HEK293 (cell line): ENCODE results near the gene CCDC69.
A peak's percentile ranks its signal among the peaks of the same experiment; 100 is the strongest.

ENCODE experiments used
- CTCF ChIA-PET: fragments of 350-600 bp; formaldehyde crosslinking; extraction: SDS; loops from one replicate; lab custom pipeline; 2021; ENCODE audit warnings: antibody characterized with exemption; lab: Yijun Ruan, JAX
- POLR2A ChIA-PET: fragments of 300-600 bp; formaldehyde crosslinking; extraction: SDS; loops from one replicate; lab custom pipeline; 2020; ENCODE audit warnings: antibody characterized with exemption, inconsistent platforms; lab: Yijun Ruan, JAX
- H3K27ac ChIP-seq: fragments of 200-500 bp; sonication (Bioruptor generic); 2 replicates; pipeline ENCODE4 v1.5.1; 2014; ENCODE audit warnings: low read depth, low read length, control low read depth, inconsistent platforms; ENCODE audit errors: extremely low read depth
- H3K36me3 ChIP-seq, 2 experiments: fragments of 200-500 bp in 1 of 2; sonication (Bioruptor generic) in 1 of 2; 1 replicate in 1 of 2; 2 replicates in 1 of 2; pipeline ENCODE4 v1.5.1; 2014 to 2017; ENCODE audit warnings: inconsistent platforms in 2 of 2, low read length in 2 of 2; ENCODE audit not compliant: control insufficient read depth in 2 of 2, insufficient read depth in 1 of 2
- H3K4me1 ChIP-seq: fragments of 200-500 bp; sonication (Bioruptor generic); 2 replicates; pipeline ENCODE4 v1.5.1; 2014; ENCODE audit warnings: mild to moderate bottlenecking, low read length, inconsistent platforms; ENCODE audit not compliant: control insufficient read depth, insufficient read depth
- H3K4me3 ChIP-seq: 2 replicates; pipeline ENCODE4 v1.5.1; 2011; ENCODE audit warnings: low read depth, mild to moderate bottlenecking, control low read depth, low read length, moderate library complexity
- H3K9me3 ChIP-seq: fragments of 200-500 bp; sonication (Bioruptor generic); 2 replicates; pipeline ENCODE4 v1.5.1; 2014; ENCODE audit warnings: low read depth, low read length, inconsistent platforms; ENCODE audit not compliant: control insufficient read depth, insufficient read depth
- GLI2 ChIP-seq: fragments of 450-650 bp; formaldehyde crosslinking; IDR thresholded peaks from 2 replicates; pipeline ENCODE4; 2017; ENCODE audit warnings: missing biosample characterization, missing genetic modification characterization, low read depth, borderline replicate concordance
- IKZF3 ChIP-seq: fragments of 450-650 bp; IDR thresholded peaks from 2 replicates; pipeline ENCODE4 v1.5.0; 2018; ENCODE audit warnings: missing biosample characterization, mild to moderate bottlenecking, missing genetic modification characterization, moderate library complexity
- KLF10 ChIP-seq: fragments of 450-650 bp; IDR thresholded peaks from 2 replicates; pipeline ENCODE4 v1.5.1; 2018; ENCODE audit warnings: missing biosample characterization, mild to moderate bottlenecking, missing genetic modification characterization
- SCRT2 ChIP-seq: fragments of 450-650 bp; formaldehyde crosslinking; IDR thresholded peaks from 2 replicates; pipeline ENCODE4 v1.5.1; 2016; ENCODE audit warnings: missing biosample characterization, missing genetic modification characterization
- SP3 ChIP-seq: fragments of 450-650 bp; formaldehyde crosslinking; IDR thresholded peaks from 2 replicates; pipeline ENCODE4 v1.5.1; 2016; ENCODE audit warnings: missing biosample characterization, missing genetic modification characterization
- TCF7L2 ChIP-seq: IDR thresholded peaks from 2 replicates; pipeline ENCODE4 v1.6.1; 2011; ENCODE audit warnings: low read depth, mild to moderate bottlenecking, inconsistent platforms, low read length, moderate library complexity, borderline replicate concordance
- ZEB2 ChIP-seq: fragments of 450-650 bp; formaldehyde crosslinking; IDR thresholded peaks from 2 replicates; pipeline ENCODE4 v1.5.1; 2016; ENCODE audit warnings: missing biosample characterization, missing genetic modification characterization
- ZFP69B ChIP-seq: fragments of 450-650 bp; formaldehyde crosslinking; IDR thresholded peaks from 2 replicates; pipeline ENCODE4 v1.5.1; 2016; ENCODE audit warnings: missing biosample characterization, missing genetic modification characterization
- ZIC2 ChIP-seq: fragments of 450-650 bp; formaldehyde crosslinking; IDR thresholded peaks from 2 replicates; pipeline ENCODE4 v1.5.1; 2016; ENCODE audit warnings: missing biosample characterization, missing genetic modification characterization
- ZNF132 ChIP-seq: fragments of 450-650 bp; formaldehyde crosslinking; IDR thresholded peaks from 2 replicates; pipeline ENCODE4 v1.5.1; 2017; ENCODE audit warnings: missing biosample characterization, missing genetic modification characterization, borderline replicate concordance
- ZNF133 ChIP-seq: fragments of 450-650 bp; formaldehyde crosslinking; IDR thresholded peaks from 2 replicates; pipeline ENCODE4 v1.5.1; 2016; ENCODE audit warnings: missing biosample characterization, missing genetic modification characterization
- ZNF138 ChIP-seq: fragments of 450-650 bp; formaldehyde crosslinking; IDR thresholded peaks from 2 replicates; pipeline ENCODE4 v1.5.1; 2016; ENCODE audit warnings: missing biosample characterization, missing genetic modification characterization, borderline replicate concordance
- ZNF16 ChIP-seq: fragments of 450-650 bp; formaldehyde crosslinking; IDR thresholded peaks from 2 replicates; pipeline ENCODE4 v1.5.1; 2016; ENCODE audit warnings: low read depth, missing biosample characterization, missing genetic modification characterization
- ZNF2 ChIP-seq: fragments of 450-650 bp; formaldehyde crosslinking; IDR thresholded peaks from 2 replicates; pipeline ENCODE4 v1.5.1; 2016; ENCODE audit warnings: missing biosample characterization, missing genetic modification characterization
- ZNF214 ChIP-seq: fragments of 450-650 bp; formaldehyde crosslinking; IDR thresholded peaks from 2 replicates; pipeline ENCODE4 v1.5.1; 2017; ENCODE audit warnings: missing biosample characterization, mild to moderate bottlenecking, missing genetic modification characterization, borderline replicate concordance
- ZNF341 ChIP-seq: fragments of 450-650 bp; formaldehyde crosslinking; IDR thresholded peaks from 2 replicates; pipeline ENCODE4; 2016; ENCODE audit warnings: low read depth, missing biosample characterization, missing genetic modification characterization
- ZNF404 ChIP-seq: fragments of 450-650 bp; formaldehyde crosslinking; IDR thresholded peaks from 2 replicates; pipeline ENCODE4 v1.5.1; 2017; ENCODE audit warnings: missing biosample characterization, missing genetic modification characterization
- ZNF433 ChIP-seq: fragments of 450-650 bp; formaldehyde crosslinking; IDR thresholded peaks from 2 replicates; pipeline ENCODE4 v1.5.1; 2016; ENCODE audit warnings: missing biosample characterization, missing genetic modification characterization, low read depth
- ZNF514 ChIP-seq: fragments of 450-650 bp; formaldehyde crosslinking; IDR thresholded peaks from 2 replicates; pipeline ENCODE4 v1.5.1; 2016; ENCODE audit warnings: missing biosample characterization, missing genetic modification characterization
- ZNF548 ChIP-seq: fragments of 450-650 bp; formaldehyde crosslinking; IDR thresholded peaks from 2 replicates; pipeline ENCODE4 v1.5.1; 2016; ENCODE audit warnings: missing biosample characterization, missing genetic modification characterization
- ZNF624 ChIP-seq: fragments of 450-650 bp; formaldehyde crosslinking; IDR thresholded peaks from 2 replicates; pipeline ENCODE4 v1.5.1; 2017; ENCODE audit warnings: missing biosample characterization, missing genetic modification characterization
- ZNF692 ChIP-seq: fragments of 450-650 bp; formaldehyde crosslinking; IDR thresholded peaks from 2 replicates; pipeline ENCODE4 v1.5.1; 2016; ENCODE audit warnings: missing biosample characterization, missing genetic modification characterization
- ZNF701 ChIP-seq: fragments of 450-650 bp; formaldehyde crosslinking; IDR thresholded peaks from 2 replicates; pipeline ENCODE4 v1.5.1; 2016; ENCODE audit warnings: missing biosample characterization, missing genetic modification characterization
- TF ChIP-seq, protein P1 (sequence below): fragments of 450-650 bp; formaldehyde crosslinking; IDR thresholded peaks from 2 replicates; pipeline ENCODE4 v1.5.1; 2016; ENCODE audit warnings: missing biosample characterization, missing genetic modification characterization
- TF ChIP-seq, protein P2 (sequence below): fragments of 450-650 bp; formaldehyde crosslinking; IDR thresholded peaks from 2 replicates; pipeline ENCODE4 v1.5.1; 2017; ENCODE audit warnings: missing biosample characterization, mild to moderate bottlenecking, missing genetic modification characterization, moderate library complexity
- TF ChIP-seq, protein P3 (sequence below): fragments of 450-650 bp; formaldehyde crosslinking; IDR thresholded peaks from 2 replicates; pipeline ENCODE4 v1.5.1; 2016; ENCODE audit warnings: missing biosample characterization, missing genetic modification characterization, low read depth

CCDC69 gene

GRCh38 chr5:151248651-151249050 is 24.8 kb upstream of the CCDC69 start:
- no peaks in the 10 kb centered on the region for H3K36me3 ChIP-seq
- ChIA-PET CTCF (interaction anchor here (0.7 to 1.6 kb wide), 2 partner anchors 10 to 403 kb away, joined by 3 read pairs; no protein-coding TSS in a partner anchor), POLR2A (interaction anchor here (1.3 kb wide), 1 partner anchor 25 kb away, joined by 4 read pairs; the partner anchor contains the start of gene CCDC69)
- H3K4me1 ChIP-seq, result peaks cover 3% of the 10 kb centered on the region; the same call in 1 of the 2 replicates
- TF ChIP-seq ZNF433 (tag by site-specific recombination), result no peak
- TF ChIP-seq ZNF548 (tag by site-specific recombination), result no peak
- TF ChIP-seq ZFP69B (tag by site-specific recombination), result no peak
- TF ChIP-seq IKZF3 (tag by site-specific recombination), result no peak
- no peak for TF ChIP-seq ZNF404
- TF ChIP-seq ZNF133 (tag by site-specific recombination), result no peak
- TF ChIP-seq, protein P1, sequence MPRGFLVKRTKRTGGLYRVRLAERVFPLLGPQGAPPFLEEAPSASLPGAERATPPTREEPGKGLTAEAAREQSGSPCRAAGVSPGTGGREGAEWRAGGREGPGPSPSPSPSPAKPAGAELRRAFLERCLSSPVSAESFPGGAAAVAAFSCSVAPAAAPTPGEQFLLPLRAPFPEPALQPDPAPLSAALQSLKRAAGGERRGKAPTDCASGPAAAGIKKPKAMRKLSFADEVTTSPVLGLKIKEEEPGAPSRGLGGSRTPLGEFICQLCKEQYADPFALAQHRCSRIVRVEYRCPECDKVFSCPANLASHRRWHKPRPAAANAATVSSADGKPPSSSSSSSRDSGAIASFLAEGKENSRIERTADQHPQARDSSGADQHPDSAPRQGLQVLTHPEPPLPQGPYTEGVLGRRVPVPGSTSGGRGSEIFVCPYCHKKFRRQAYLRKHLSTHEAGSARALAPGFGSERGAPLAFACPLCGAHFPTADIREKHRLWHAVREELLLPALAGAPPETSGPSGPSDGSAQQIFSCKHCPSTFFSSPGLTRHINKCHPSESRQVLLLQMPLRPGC (tag by site-specific recombination), result no peak
- TF ChIP-seq SCRT2 (tag by site-specific recombination), result peak; percentile 49; the same call in 1 of the 2 replicates
- no peak overlapping the region for H3K4me3 ChIP-seq
- no peaks in the 10 kb centered on the region for H3K9me3 ChIP-seq
- no peak overlapping the region for H3K27ac ChIP-seq

DNA sequence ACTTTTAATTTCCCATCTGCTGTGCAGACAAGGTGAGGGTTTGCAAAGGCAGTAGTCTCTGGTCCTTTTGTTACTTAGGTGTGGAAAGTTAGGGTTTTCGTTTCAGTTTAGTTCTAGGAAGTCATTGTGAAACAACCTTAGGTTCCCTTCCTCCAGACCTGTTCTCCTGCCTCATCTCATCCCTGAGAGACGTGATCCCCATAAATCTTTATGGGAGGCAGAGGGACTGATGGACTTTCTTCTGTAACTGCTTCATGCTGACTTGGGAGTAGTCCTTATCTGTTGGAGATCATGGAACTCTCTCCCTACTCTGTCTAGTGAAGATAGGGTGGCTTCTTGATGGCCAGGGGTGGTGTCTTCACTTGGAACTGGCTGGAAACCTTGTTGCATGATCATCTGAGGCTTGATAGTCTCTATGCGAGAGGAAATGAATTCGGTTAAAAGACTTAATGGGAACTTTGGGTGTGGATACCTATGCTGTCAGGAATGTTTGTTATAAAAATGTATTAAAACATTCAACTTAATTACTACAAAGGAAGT is 21.9 kb upstream of the CCDC69 start:
- ChIA-PET CTCF (no interaction called here), POLR2A (no interaction called here)
- no peak overlapping the region for H3K27ac ChIP-seq
- H3K36me3 ChIP-seq, result no peaks in the 10 kb centered on the region
- H3K4me1 ChIP-seq, result no peaks in the 10 kb centered on the region
- H3K9me3 ChIP-seq, result no peaks in the 10 kb centered on the region
- TF ChIP-seq ZNF692 (tag by site-specific recombination) (no peak), ZNF701 (tag by site-specific recombination) (no peak), ZEB2 (tag by site-specific recombination) (no peak), GLI2 (tag by site-specific recombination) (no peak), ZNF514 (tag by site-specific recombination) (no peak), IKZF3 (tag by site-specific recombination) (no peak), ZNF2 (tag by site-specific recombination) (no peak), KLF10 (tag by site-specific recombination) (no peak), ZNF624 (no peak), ZIC2 (no peak), ZNF341 (tag by site-specific recombination) (no peak), ZNF16 (tag by site-specific recombination) (no peak), ZNF138 (no peak), SCRT2 (tag by site-specific recombination) (no peak), ZNF214 (no peak), ZNF132 (tag by site-specific recombination) (no peak), SP3 (tag by site-specific recombination) (no peak), TCF7L2 (no peak)
- TF ChIP-seq, protein P2, sequence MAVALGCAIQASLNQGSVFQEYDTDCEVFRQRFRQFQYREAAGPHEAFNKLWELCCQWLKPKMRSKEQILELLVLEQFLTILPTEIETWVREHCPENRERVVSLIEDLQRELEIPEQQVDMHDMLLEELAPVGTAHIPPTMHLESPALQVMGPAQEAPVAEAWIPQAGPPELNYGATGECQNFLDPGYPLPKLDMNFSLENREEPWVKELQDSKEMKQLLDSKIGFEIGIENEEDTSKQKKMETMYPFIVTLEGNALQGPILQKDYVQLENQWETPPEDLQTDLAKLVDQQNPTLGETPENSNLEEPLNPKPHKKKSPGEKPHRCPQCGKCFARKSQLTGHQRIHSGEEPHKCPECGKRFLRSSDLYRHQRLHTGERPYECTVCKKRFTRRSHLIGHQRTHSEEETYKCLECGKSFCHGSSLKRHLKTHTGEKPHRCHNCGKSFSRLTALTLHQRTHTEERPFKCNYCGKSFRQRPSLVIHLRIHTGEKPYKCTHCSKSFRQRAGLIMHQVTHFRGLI (tag by site-specific recombination), result no peak
- TF ChIP-seq, protein P3, sequence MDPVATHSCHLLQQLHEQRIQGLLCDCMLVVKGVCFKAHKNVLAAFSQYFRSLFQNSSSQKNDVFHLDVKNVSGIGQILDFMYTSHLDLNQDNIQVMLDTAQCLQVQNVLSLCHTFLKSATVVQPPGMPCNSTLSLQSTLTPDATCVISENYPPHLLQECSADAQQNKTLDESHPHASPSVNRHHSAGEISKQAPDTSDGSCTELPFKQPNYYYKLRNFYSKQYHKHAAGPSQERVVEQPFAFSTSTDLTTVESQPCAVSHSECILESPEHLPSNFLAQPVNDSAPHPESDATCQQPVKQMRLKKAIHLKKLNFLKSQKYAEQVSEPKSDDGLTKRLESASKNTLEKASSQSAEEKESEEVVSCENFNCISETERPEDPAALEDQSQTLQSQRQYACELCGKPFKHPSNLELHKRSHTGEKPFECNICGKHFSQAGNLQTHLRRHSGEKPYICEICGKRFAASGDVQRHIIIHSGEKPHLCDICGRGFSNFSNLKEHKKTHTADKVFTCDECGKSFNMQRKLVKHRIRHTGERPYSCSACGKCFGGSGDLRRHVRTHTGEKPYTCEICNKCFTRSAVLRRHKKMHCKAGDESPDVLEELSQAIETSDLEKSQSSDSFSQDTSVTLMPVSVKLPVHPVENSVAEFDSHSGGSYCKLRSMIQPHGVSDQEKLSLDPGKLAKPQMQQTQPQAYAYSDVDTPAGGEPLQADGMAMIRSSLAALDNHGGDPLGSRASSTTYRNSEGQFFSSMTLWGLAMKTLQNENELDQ, result no peak
- H3K4me3 ChIP-seq, result no peak overlapping the region
